ENCODE results near the gene COPS7B.

COPS7B gene

GRCh38 chr2:231854616-231855125, 68.4 kb downstream of the COPS7B start:
- DNase-seq (ENCODE audit: low read depth), result no peak
- no peak for TF ChIP-seq CTCF (IDR thresholded peaks at IDR 0.05; ENCODE audit: low read length, missing control alignments)
- H3K4me3 ChIP-seq (replicated peaks; ENCODE audit: low read depth, low read length), result no peak overlapping the region

- TF ChIP-seq CTCF (IDR thresholded peaks at IDR 0.05; ENCODE audit: low read length, missing control alignments), result no peak
- no peak overlapping the region for H3K4me3 ChIP-seq (replicated peaks; ENCODE audit: low read depth, low read length)
- no peak for DNase-seq (ENCODE audit: low read depth)
These were observed 70.7 kb downstream of the COPS7B start for GRCh38 chr2:231856959-231857358.

All from fibroblast of pulmonary artery (primary cell).